SK-N-DZ (cell line): ENCODE results near the gene TIMP2.

Source experiments
- DNase-seq: peaks from one replicate; pipeline ENCODE4 v3.0.0-alpha.2; 2015; ENCODE audit warnings: low spot score

TIMP2 gene

DNA sequence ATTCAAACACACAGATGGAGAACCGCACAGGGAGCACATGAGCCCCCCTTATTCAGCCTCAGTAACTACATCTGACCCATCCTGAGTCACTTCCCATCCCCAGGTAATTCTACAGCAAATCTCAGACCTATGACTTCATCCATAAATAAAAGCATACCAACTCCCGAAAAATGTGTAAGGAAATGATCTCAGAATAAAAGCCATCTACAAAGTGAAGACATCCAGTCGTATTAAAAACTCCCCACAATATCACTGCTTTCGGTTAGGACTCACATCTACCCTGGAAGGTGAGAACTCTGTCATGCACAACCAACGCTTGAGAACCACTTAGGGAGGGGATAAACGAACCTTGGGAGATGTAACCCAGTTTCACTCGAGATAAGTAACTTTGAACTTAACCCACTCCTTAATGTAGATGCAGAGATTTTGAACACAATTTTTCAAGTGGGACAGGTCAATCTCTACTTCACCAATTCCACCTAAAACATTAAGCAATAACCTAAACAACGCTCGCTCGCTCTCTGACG is 85.9 kb downstream of the TIMP2 start:
- no peak for DNase-seq

DNA sequence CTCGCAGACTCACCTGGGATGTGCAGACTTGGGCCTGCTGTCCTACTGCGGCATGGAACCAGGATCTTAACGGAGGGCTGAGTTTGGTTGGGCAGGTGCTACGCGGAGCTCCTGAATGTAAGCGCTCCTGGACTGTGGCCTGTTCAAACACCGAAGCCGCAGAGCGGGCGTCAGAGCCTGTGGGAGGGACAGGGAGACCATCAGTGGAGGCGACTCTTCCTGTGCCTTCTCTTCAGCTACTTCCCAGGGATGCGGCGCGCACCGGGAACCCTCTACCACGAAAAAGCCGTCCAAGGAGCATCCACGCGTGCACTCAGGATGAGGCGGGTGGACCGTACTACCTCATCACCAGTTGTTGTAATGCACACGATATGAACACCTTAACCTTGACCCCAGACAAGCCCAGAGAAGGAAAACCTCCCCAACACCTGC is 86.6 kb downstream of the TIMP2 start:
- DNase-seq, result no peak

DNA sequence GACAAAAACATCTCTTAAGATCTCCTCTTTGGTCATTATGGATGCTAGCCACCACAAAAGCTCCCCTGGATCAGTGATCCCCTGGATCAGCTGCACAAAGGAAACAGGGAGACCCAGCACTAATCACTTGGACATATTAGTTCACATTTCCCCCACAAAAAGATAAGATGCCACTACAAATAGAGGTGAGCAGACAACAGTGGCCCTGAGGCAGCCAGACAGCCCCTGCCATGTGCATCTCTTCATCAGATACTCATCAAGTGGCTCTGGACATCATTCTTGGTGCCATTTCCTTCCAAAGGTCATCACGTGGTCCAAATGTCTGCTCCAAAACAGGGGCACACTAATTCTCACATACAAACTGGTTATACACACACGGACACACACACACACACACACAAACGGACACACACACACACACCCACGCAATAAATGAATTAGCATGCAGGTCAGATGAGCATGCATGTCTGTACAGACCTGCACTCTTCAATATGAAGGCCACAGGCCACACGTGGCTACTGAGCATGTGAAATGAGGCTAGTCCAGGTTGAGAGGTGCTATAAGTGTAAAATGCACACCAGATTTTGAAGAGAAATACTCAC is 88.7 kb downstream of the TIMP2 start:
- no peak for DNase-seq

DNA sequence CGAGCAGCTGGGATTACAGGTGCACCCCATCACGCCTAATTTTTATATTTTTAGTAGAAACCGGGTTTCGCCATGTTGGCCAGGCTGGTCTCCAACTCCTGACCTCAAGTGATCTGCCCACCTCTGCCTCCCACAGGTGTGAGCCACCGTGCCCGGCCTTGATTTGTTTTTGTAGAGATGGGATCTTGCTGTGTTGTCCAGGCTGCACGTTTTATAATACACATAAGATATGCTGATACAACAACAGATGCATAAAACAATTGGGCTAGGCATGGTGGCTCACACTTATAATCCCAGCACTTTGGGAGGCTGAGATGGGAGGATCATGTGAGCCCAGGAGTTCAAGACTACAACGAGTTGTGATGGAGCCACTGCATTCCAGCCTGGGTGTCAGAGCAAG is 90.6 kb downstream of the TIMP2 start:
- DNase-seq, result no peak

DNA sequence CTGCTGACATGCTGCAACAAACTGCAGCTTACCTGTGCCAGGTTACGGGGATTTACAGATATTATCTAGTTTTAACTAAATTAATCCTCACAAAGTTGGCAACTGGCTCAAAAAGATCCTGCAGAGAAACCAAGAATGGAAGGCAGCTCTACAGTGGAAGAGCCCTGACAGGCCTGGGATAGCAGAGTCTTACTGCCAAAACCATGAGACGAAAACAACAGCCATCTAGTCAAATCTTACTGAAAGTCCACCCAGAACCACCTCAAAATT is 92.7 kb downstream of the TIMP2 start:
- DNase-seq, result no peak

DNA sequence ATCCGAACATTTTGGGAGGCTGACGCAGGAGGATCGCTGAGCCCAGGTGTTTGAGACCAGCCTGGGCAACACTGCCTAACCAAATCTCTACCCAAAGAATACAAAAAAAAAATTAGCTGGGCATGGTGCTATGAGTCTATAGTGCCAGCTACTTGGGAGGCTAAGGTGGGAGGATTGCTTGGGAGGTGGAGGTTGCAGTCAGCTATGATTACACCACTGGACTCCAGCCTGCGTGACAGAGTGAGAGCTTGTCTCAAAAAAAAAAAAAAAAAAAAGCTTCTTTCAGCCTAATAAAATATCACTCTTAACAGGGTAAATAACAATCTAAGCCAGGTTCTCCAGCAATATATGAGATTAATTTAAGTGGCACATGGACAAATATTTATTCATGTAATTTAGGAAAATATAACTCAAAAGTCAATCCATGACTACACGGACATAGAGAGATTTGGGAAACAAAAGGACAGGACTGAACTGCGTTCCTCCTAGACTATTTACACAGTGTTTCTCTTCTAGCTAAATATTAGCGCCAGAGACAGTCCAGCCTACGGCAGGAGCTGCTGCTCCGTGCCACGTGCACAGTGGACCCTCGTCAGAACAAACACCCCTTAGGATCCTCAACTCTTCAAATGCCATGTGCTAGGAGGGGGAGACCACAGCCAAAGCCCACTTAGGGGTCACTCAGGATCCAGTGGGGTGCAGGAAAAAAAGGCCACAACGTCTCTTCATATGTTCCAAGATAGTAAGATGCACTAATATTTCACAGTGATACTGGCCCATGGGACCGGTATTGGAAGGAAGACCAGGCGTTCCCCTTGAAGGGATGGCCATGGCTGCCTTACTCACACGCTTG is 93.3 kb downstream of the TIMP2 start:
- DNase-seq, result no peak

DNA sequence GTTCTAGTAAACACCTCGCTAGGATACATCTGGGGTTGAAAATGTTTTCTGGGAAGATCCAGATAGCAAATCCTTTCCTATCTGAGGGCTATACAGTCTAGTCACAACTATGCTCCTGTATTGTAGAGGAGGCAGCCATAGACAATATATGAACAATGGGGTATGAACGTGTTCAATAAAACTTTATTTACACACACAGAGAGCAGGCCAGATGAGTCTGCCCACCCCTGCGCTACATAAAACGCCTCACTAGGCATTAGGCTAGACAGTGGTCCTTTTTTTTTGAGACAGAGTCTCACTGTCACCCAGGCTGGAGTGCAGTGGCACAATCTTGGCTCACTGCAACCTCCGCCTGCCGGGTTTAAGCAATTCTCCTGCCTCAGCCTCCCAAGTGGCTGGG is 95.7 kb downstream of the TIMP2 start:
- DNase-seq, result no peak

DNA sequence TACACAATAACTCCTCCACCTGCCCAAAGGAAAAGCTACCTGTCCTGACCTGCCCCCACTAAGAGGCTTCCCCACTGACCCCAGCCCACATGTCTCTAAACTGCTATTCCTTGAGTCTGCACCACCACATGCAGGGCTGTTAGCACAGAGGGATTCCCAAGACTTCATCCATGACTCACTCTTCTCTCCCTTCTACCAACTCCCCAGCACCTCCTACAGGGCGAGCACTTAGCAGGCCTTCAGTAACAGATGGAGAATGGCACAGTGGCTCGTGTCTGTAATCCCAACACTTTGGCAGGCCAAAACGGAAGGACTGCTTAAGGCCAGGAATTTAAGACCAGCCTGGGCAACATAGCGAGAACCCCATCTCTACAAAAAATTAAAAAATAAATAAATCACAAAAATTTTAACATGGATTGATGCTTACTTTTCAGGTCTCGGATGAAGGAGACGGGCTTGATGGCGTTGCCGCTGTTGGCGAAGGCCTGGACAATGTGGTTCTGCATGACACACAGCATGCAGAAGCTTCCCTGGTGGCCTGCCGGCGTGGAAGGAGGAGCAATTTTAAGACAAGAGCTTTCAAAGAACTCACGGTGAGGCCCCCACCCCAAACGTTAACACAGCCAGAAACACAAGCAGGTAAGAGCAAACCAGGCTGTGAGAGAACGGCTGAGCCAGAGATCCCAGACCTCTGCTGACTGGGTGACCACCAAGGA is 96.6 kb downstream of the TIMP2 start:
- DNase-seq, result no peak

DNA sequence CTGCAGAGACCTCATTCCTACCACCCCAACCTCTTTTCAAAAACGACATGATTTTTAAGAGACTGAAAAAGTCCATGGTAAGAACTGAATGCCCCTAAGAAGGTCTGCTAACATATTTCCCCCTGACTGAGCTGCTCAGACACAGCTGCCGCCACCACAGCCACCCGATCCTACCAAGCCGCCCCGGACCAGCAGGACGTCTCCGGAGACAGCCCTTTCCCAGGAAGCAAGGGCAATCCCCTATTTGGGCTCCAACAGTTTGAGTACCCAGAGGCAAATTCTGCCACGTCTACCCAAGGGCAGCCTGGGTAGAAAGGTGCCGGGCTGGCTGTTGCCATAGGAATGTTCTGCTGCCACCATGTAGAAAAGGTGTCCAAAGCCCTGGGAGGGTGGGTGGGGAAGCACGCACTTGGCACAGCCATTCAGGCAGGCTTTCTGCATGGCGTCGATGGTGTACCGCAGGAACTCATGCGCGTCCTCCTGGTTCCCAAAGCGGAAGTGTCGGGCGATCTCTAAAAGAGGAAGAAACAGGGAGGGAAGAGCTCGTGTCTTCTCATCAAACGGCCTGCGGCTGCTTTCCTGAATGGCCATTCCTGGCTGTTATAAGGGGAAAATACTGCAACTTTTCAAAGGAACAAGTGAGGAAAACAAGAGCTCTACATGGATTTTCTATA is 98.2 kb downstream of the TIMP2 start:
- DNase-seq, result no peak

DNA sequence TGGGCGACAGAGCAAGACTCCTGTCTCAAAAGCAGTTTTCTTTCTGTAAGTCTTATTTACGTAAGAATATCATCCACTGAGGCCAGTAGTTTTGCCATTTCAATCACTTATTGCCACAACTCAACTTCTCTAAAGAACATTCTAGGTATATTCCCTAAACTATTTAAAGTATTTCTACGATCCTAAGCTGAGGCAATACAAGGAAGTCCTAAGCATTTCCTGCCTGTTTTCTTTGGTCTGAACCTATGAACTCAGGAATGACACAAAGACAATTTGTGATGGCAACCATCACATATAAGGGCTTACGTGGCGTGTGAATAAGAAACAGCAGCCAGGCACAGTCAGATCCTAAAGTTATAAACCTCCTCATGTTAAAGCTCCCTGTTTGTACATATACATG is 98.8 kb downstream of the TIMP2 start:
- DNase-seq, result no peak

DNA sequence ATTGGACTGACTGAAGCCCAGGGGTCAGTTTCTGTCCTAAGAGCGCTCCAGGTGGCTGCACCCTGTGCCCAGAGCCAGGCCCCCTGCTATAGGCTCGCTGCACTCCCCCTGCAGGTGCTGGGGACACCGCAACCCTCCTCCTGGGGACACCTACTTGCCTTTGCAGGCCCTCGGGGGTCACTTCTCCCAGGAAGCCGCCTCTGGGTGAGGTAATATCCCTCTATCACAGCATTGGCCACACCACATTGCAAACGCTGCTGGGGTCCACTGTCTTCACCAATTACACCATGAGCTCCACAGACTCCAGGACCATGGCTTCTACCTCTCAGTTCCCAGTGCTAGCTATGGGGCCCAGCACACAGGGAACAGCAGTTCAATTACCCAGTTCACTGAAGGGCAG is 99.5 kb downstream of the TIMP2 start:
- DNase-seq, result no peak

DNA sequence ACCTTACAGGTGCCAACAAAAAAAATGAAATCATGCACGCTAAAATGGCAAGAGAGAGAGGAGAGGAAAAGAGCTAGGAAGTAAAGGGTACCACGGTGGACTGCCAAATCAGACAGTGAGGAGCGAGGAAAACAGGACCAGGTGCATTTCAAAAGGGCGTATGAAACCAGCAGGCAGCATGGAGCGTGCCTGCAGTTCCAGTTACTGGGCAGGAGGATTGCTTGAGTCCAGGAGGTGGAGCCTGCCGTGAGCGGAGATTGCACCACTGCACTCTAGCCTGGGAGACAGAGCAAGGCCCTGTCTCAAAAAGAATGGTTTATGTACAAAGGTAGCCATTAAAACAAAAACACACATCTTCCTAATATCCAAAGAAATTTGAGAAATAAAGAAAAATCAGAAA is 100.9 kb downstream of the TIMP2 start:
- no peak for DNase-seq

DNA sequence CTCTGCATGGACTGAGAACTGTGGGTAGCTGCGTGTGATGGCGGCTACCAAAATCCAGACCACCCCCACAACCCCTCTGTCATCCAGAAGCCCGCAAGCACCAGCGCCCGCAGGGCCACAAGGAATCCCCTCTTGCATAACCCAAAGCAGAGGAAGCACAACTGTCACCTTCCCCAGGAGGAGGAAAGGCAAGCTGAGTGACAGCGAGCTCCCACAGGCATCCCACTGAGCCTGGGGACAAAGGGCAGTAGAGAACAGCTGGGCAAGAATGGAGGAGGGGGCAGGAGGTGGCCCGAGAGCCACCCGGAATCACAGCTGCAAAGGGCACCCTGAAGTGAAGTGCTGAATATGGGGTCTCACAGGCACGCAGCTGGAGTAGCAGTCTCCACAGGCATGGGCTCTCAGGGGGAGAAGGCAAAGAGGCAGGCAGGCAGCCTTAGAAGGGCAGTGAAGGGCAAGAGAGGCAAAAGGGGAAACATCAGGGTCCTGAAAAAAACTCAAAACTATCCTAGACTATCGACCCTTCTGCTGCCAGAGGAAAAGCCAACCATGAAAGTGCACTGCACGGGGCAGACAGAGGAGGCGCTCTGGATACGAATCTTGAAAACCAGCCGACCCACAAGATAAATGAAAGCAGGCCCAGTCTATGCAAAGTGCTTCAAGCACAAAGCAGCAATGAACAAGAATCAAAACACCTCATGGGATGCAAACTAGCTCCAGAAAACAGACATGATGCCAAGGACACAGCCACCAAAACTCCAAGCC is 101.7 kb downstream of the TIMP2 start:
- no peak for DNase-seq

DNA sequence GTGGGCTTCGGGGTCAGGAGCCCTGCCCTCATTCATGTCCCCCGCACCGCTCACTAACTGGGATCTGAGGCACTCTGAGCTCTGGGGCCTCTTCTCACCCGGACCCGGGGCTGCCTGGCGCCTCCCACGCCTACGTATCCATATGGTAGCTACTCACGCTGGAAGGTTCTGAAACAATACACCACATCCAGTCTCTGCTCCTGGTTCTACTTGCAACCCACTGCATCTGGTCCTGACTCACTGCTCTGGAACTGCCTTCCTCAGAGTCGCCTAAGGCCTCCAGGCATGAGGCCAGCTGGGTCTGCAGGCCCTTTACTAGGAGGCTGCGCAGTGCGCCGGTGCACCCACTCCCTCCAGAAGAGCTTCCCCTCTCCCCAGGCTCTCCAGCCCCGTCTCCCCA is 102.6 kb downstream of the TIMP2 start:
- no peak for DNase-seq

DNA sequence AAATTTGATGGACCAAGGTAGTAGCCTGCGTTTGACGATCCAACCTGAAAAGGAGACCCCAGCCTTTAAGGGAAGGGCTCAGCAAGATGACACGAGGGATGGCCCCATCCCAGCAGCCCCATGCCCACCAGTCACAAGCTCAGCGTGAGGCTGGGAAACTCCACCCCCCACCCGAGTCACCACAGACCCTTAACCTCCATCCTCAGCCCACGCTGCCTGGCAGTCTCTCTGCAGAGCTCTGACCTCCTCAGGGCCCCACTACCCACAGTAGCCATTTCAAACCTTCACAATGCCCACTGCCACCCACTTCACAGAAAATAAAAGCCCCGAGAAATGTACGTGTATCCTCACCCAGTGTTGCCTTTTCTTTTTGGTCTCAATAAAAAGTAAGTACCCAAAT is 103.2 kb downstream of the TIMP2 start:
- no peak for DNase-seq

DNA sequence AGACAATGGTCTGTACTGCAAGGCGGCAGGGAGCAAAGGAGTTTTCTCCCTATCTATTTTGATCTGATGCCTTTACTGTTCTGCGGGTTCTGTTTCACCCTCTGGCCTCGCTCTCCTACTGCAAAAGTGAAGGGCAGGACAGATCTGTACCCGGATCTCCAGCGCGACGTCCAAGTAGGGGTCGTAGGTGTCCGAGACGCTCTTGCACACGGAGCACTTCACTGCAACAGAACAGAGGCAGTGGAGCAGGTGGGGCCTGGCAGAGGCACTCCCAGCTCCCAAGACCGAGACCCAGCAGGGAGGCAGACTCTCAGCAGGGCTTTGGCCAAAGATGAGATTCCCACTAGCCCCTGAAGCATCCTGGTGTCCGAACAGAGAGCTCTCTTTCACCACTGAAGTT is 104.3 kb downstream of the TIMP2 start:
- no peak for DNase-seq

DNA sequence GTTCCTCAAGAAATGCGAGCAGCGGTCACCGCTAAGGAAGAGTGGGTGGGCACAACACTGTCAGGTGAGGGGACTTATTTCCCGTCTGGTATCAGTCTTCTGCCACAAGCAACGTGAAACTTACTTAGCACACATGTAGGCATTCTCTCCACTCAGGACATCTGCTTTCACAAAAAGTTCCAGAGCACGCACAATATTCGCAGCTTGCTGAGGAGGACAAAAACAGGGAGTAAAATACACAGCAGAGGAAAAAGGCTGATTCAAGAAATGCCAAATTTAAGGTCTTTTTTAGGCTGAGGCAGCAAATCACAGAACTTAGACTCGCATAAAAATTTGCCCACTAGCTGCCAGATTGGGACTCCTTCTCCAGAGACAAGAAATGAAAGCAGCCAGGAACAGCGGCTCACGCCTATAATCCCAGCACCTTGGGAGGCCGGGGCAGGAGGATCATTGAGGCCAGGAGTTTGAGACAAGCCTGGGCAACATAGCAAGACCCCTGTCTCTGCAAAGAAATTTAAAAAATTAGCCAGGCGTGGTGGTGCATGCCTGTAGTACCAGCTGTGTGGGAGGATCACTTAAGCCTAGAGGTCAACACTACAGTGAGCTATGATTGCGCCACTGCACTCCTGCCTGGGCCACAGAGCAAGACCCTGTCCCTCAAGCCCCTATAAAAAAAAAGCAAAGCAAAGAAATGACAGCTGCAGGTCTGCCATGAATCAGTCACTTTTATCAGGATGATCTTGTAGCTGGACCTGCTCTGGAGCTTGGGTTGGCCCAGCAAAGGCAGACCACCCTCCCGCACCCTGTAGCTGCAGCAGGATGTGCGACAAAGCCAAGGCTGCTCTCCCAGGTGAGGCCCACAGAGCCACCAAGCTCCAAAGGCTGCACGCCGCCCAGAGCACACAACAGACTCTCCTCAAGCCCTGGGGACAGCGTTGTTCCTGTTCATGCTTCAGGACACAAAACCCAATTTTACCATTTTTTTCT is 105.1 kb downstream of the TIMP2 start:
- peak; percentile 63 for DNase-seq

DNA sequence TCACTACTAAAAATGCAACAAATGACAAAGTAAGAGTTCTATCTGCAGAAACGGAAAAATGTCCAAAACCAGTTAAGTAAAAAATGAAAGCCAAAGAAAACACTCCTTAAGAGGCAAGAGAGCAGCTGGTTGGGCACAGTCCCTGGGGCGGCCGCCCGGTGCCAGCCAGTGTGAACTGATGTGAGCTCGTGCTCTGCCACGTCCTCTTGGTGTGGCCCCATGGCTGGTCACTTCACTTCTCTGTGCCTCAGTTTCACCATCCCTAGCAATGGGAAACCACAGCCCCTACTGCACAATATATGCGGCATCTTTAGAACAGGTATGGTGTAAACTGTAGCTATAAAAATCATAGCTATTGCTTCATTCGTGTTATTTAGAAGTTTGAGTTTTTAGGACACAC is 105.8 kb downstream of the TIMP2 start:
- no peak for DNase-seq

DNA sequence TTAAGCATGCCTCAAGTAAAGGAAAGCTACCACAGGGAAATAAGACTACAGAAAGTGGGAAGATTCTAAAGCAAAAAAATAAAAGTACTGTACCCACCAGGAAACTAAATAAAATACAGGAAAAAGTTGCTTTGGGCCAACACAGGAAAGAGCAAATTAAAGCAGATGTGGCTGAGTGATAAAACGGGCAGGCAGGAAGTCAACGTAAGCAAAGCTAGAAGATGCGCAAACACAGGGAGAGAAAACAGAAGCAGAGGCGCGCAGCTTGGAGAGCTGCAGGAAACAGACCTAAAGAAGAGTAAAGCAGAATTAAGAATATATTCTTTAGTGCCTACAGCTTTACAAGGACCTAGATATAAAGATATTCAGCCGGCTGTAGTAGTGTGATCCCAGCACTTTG is 106.3 kb downstream of the TIMP2 start:
- DNase-seq, result no peak

DNA sequence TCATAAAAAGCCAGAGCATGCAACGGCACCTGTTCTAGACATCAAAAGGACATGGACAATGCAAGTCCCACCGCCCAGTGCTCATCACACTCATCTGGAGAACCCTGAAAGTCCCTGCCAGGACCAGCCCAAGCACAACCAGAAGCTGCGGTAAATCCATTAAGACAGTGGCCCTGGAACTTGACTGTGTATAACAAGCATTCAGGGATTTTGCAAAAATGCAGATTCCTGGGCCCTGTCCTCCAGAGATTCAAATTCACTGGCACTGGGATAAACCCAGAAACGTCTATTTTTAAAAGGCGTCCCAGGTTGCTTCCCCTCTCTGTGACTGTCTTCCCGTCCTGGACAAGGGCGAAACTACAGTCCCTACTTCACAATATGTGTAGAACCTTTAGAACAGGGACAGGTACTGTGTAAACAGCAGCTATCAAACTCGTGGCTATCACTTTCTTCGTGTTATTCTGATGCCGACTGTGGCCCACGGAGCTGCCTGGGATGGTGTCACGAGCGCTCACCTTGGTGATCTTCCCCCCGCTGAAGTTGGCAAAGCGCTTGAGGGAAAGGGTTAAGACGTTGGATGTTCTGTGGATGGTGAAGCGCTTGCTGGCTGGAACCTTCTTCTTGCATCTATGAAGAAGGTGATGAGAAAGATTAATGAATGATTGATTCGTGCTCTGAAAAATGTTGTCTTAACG is 106.9 kb downstream of the TIMP2 start:
- no peak for DNase-seq
